Endothelial cell of umbilical vein (primary cell): ENCODE data around the gene TNIK.

Experiments
- CTCF ChIP-seq, 2 donors: IDR thresholded peaks; 1 replicate in 1 of 2; 2 replicates in 1 of 2; pipeline ENCODE4 v1.5.1; 2011; ENCODE audit warnings: low read length in 2 of 2, mild to moderate bottlenecking in 2 of 2, moderate library complexity in 2 of 2, control low read depth in 1 of 2, inconsistent platforms in 1 of 2, low read depth in 1 of 2; ENCODE audit not compliant: insufficient read depth in 1 of 2; ENCODE audit errors: extremely low read depth in 1 of 2
- EZH2 ChIP-seq: IDR thresholded peaks from 2 replicates; pipeline ENCODE4 v1.6.1; 2012; ENCODE audit warnings: borderline replicate concordance, low read depth, mild to moderate bottlenecking, moderate library complexity, low read length, inconsistent platforms; ENCODE audit not compliant: severe bottlenecking
- FOS ChIP-seq: IDR thresholded peaks from 2 replicates; pipeline ENCODE4 v1.6.1; 2011; ENCODE audit warnings: mild to moderate bottlenecking, low read length, moderate library complexity, borderline replicate concordance; ENCODE audit not compliant: insufficient read depth
- GATA2 ChIP-seq: IDR thresholded peaks from 2 replicates; pipeline ENCODE4 v1.7.0; 2011; ENCODE audit warnings: low read depth, mild to moderate bottlenecking, moderate library complexity, mixed read lengths, low read length; ENCODE audit not compliant: insufficient read length, insufficient read depth
- MYC ChIP-seq: IDR thresholded peaks from one replicate; pipeline ENCODE4 v1.6.1; 2011; ENCODE audit warnings: mild to moderate bottlenecking, low read depth, low read length
- POLR2A ChIP-seq: IDR thresholded peaks from 2 replicates; pipeline ENCODE4 v1.6.1; 2012; ENCODE audit warnings: low read depth, mild to moderate bottlenecking, control low read depth, low read length
- POLR2AphosphoS5 ChIP-seq: IDR thresholded peaks from 2 replicates; pipeline ENCODE4 v1.6.1; 2012; ENCODE audit warnings: low read depth, mild to moderate bottlenecking, control low read depth, low read length, moderate library complexity; ENCODE audit not compliant: insufficient read depth
- TF ChIP-seq, protein P1 (sequence below): IDR thresholded peaks from 2 replicates; pipeline ENCODE4 v1.6.1; 2011; ENCODE audit not compliant: insufficient read depth, insufficient read length

DNA sequence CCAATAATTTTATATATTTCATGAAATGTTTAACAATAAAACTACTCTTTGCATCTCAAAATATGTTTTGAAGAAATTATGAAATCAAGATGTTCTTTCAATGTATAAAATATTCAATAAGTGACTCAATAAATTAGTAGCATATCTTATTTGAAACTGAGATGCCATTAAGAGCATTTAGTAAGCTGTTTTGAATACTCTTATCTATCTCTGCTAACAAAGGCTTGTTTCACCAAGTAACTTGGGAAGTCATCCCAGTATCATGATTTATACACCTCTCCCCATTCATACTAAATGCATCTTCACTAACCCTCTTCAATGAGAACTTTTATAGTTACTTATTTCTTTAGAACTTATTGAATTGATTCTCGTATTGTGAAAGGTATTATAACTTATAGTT is 43.1 kb downstream of the TNIK start:
- TF ChIP-seq POLR2AphosphoS5 = no peak
- no peak for TF ChIP-seq CTCF (IDR thresholded peaks at IDR 0.05; ENCODE audit: extremely low read depth in 1 of 2, insufficient read depth in 1 of 2, low read depth in 1 of 2, low read length in 2 of 2)
- no peak for TF ChIP-seq EZH2
- TF ChIP-seq, protein P1, sequence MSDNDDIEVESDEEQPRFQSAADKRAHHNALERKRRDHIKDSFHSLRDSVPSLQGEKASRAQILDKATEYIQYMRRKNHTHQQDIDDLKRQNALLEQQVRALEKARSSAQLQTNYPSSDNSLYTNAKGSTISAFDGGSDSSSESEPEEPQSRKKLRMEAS = no peak
- TF ChIP-seq FOS = no peak
- TF ChIP-seq POLR2A = no peak
- no peak for TF ChIP-seq GATA2
- TF ChIP-seq MYC = no peak
